IMR-90 (cell line): Measurements from ENCODE around the gene REV3L. TPM values are rescaled to one million over a fixed set of nuclear protein-coding genes. Genes with fewer than 3 reads are reported as not detected.

Experiments used
- ATAC-seq: fragments of 200-7000 bp; cut with Tn5 transposase; 2 replicates; pipeline ENCODE4 v1.9.1; 2020; ENCODE audit warnings: low read depth, mild to moderate bottlenecking, moderate library complexity
- BruUV-seq: library from RNA; stranded (reverse); fragments of 400-500 nt; replicated peaks from 2 replicates; lab custom pipeline; 2021; lab: Mats Ljungman, UMichigan
- CTCF ChIA-PET: fragments of 300-600 bp; formaldehyde crosslinking; extraction: SDS; loops from one replicate; lab custom pipeline; 2021; ENCODE audit warnings: antibody characterized with exemption; lab: Yijun Ruan, JAX
- POLR2A ChIA-PET: fragments of 300-600 bp; sonication (Branson Sonifier 250); formaldehyde crosslinking; loops from one replicate; lab custom pipeline; 2022; ENCODE audit warnings: antibody characterized with exemption; ENCODE audit not compliant: unreplicated experiment; lab: Charles Lee
- DNase-seq: peaks from one replicate; pipeline ENCODE4 v3.0.0; 2013
- H2AFZ ChIP-seq: replicated peaks from 2 replicates; pipeline ENCODE3; 2013; ENCODE audit warnings: low read length, mild to moderate bottlenecking; ENCODE audit not compliant: poor library complexity
- H2AK5ac ChIP-seq: 2 replicates; pipeline ENCODE4 v1.6.1; 2013; ENCODE audit warnings: low read depth, low read length, inconsistent platforms
- H2AK9ac ChIP-seq: replicated peaks from 2 replicates; pipeline ENCODE3; 2013; ENCODE audit warnings: mild to moderate bottlenecking, low read depth, low read length, moderate library complexity; ENCODE audit not compliant: poor library complexity
- H2BK120ac ChIP-seq: 2 replicates; pipeline ENCODE4 v1.6.1; 2013; ENCODE audit warnings: low read depth, low read length, inconsistent platforms
- H2BK15ac ChIP-seq: 3 replicates; pipeline ENCODE4 v1.6.1; 2013; ENCODE audit warnings: low read depth, low read length, inconsistent platforms
- H2BK20ac ChIP-seq: 2 replicates; pipeline ENCODE4 v1.6.1; 2013; ENCODE audit warnings: low read depth, mild to moderate bottlenecking, inconsistent platforms, low read length, moderate library complexity
- H2BK5ac ChIP-seq: 2 replicates; pipeline ENCODE4 v1.6.1; 2013; ENCODE audit warnings: mild to moderate bottlenecking, low read depth, low read length, inconsistent platforms; ENCODE audit not compliant: poor library complexity, severe bottlenecking
- H3K14ac ChIP-seq: replicated peaks from 2 replicates; pipeline ENCODE4 v1.6.1; 2013; ENCODE audit warnings: low read depth, low read length, inconsistent platforms
- H3K18ac ChIP-seq: 2 replicates; pipeline ENCODE4 v1.6.1; 2013; ENCODE audit warnings: low read depth, low read length, control low read depth
- H3K23ac ChIP-seq: 2 replicates; pipeline ENCODE4 v1.6.1; 2013; ENCODE audit warnings: low read depth, low read length, inconsistent platforms
- H3K27ac ChIP-seq: 2 replicates; pipeline ENCODE4 v1.5.1; 2013; ENCODE audit warnings: mild to moderate bottlenecking, control low read depth, low read length; ENCODE audit not compliant: insufficient read depth
- H3K27me3 ChIP-seq: 2 replicates; pipeline ENCODE4 v1.6.1; 2013; ENCODE audit warnings: low read length; ENCODE audit not compliant: control insufficient read depth, insufficient read depth
- H3K36me3 ChIP-seq: 2 replicates; pipeline ENCODE4 v1.6.1; 2013; ENCODE audit warnings: low read length, mixed read lengths; ENCODE audit not compliant: control insufficient read depth, insufficient read depth
- H3K4ac ChIP-seq: 2 replicates; pipeline ENCODE4 v1.6.1; 2013; ENCODE audit warnings: low read depth, low read length, inconsistent platforms
- H3K4me1 ChIP-seq: 2 replicates; pipeline ENCODE4 v1.6.1; 2013; ENCODE audit warnings: low read length, mixed read lengths; ENCODE audit not compliant: control insufficient read depth, insufficient read depth
- H3K4me2 ChIP-seq: 2 replicates; pipeline ENCODE4 v1.6.1; 2013; ENCODE audit warnings: low read depth, mild to moderate bottlenecking, control low read depth, low read length, moderate library complexity
- H3K4me3 ChIP-seq: 2 replicates; pipeline ENCODE4 v1.5.1; 2013; ENCODE audit warnings: low read depth, mild to moderate bottlenecking, control low read depth, low read length, moderate library complexity; ENCODE audit not compliant: insufficient read depth
- H3K56ac ChIP-seq: 2 replicates; pipeline ENCODE4 v1.6.1; 2013; ENCODE audit warnings: low read length, inconsistent platforms; ENCODE audit not compliant: insufficient read depth; ENCODE audit errors: extremely low read depth
- H3K79me1 ChIP-seq, 2 experiments: 2 replicates each; pipeline ENCODE4 v1.6.1; 2013; ENCODE audit warnings: low read length in 2 of 2, inconsistent platforms in 1 of 2, low read depth in 1 of 2
- H3K9ac ChIP-seq: 2 replicates; pipeline ENCODE4 v1.6.1; 2013; ENCODE audit warnings: low read depth, low read length, control low read depth
- H3K9me1 ChIP-seq: 2 replicates; pipeline ENCODE4 v1.6.1; 2013; ENCODE audit warnings: low read length, inconsistent platforms; ENCODE audit not compliant: insufficient read depth
- H3K9me3 ChIP-seq: 2 replicates; pipeline ENCODE4 v1.6.1; 2013; ENCODE audit warnings: low read length; ENCODE audit not compliant: control insufficient read depth, insufficient read depth
- H4K20me1 ChIP-seq: 2 replicates; pipeline ENCODE4 v1.6.1; 2013; ENCODE audit warnings: low read length, inconsistent platforms; ENCODE audit not compliant: insufficient read depth
- H4K5ac ChIP-seq: 2 replicates; pipeline ENCODE4 v1.6.1; 2013; ENCODE audit warnings: mild to moderate bottlenecking, low read depth, low read length, control low read depth
- H4K8ac ChIP-seq, 2 experiments: 2 replicates each; pipeline ENCODE4 v1.6.1; 2013; ENCODE audit warnings: low read depth in 2 of 2, low read length in 2 of 2, control low read depth in 1 of 2, inconsistent platforms in 1 of 2
- H4K91ac ChIP-seq: 2 replicates; pipeline ENCODE4 v1.6.1; 2013; ENCODE audit warnings: low read depth, low read length, inconsistent platforms; ENCODE audit not compliant: insufficient read depth
- BHLHE40 ChIP-seq: fragments of 150-350 bp; IDR thresholded peaks from 2 replicates; pipeline ENCODE4 v1.6.1; 2016; ENCODE audit warnings: mild to moderate bottlenecking, low read depth, low read length
- CEBPB ChIP-seq: IDR thresholded peaks from 2 replicates; pipeline ENCODE4 v1.6.1; 2012; ENCODE audit warnings: low read depth, low read length, improper control_type of control experiment
- CHD1 ChIP-seq: IDR thresholded peaks from 2 replicates; pipeline ENCODE4 v1.6.1; 2012; ENCODE audit warnings: low read depth, low read length, improper control_type of control experiment
- CTCF ChIP-seq: conservative IDR thresholded peaks from 2 replicates; pipeline ENCODE4 v1.5.1; 2012; ENCODE audit warnings: mild to moderate bottlenecking, low read depth, low read length, improper control_type of control experiment
- FOS ChIP-seq: fragments of 150-350 bp; IDR thresholded peaks from 2 replicates; pipeline ENCODE4 v1.6.1; 2016; ENCODE audit warnings: low read depth, low read length
- MXI1 ChIP-seq: IDR thresholded peaks from 2 replicates; pipeline ENCODE4 v1.6.1; 2012; ENCODE audit warnings: low read depth, mild to moderate bottlenecking, low read length, moderate library complexity, borderline replicate concordance
- NFE2L2 ChIP-seq: fragments of 150-350 bp; IDR thresholded peaks from 2 replicates; pipeline ENCODE4 v1.6.1; 2016; ENCODE audit warnings: low read depth, mild to moderate bottlenecking, low read length
- POLR2A ChIP-seq: IDR thresholded peaks from 2 replicates; pipeline ENCODE4 v1.6.1; 2012; ENCODE audit warnings: mild to moderate bottlenecking, low read depth, low read length
- RAD21 ChIP-seq: IDR thresholded peaks from 2 replicates; pipeline ENCODE4 v1.6.1; 2012; ENCODE audit warnings: low read length, improper control_type of control experiment
- RCOR1 ChIP-seq: IDR thresholded peaks from 2 replicates; pipeline ENCODE4 v1.6.1; 2012; ENCODE audit warnings: mild to moderate bottlenecking, low read length, improper control_type of control experiment; ENCODE audit not compliant: insufficient replicate concordance
- RFX5 ChIP-seq: IDR thresholded peaks from 2 replicates; pipeline ENCODE4 v1.8.0; 2012; ENCODE audit warnings: low read depth, mild to moderate bottlenecking, low read length, moderate library complexity
- USF2 ChIP-seq: fragments of 150-350 bp; IDR thresholded peaks from 2 replicates; pipeline ENCODE4 v1.6.1; 2017; ENCODE audit warnings: mild to moderate bottlenecking, antibody characterized with exemption, low read length, low read depth
- WGBS, 2 experiments: methylation state at CpG; one replicate each; pipeline versions ENCODE4 v1.1.5 to v1.1.7; 2013; ENCODE audit warnings: missing lambda C conversion rate in 2 of 2; ENCODE audit not compliant: insufficient read length in 1 of 2; ENCODE audit errors: extremely low coverage in 2 of 2; 5-methylcytosine and 5-hydroxymethylcytosine counted together
- dilution Hi-C: fragments of 300-500 bp; cut with HindIII; formaldehyde crosslinking; loops from one replicate; pipeline ENCODE4 v1.14.3; 2018; ENCODE audit warnings: low sequenced_read_pairs; ENCODE audit not compliant: unreplicated experiment
- in situ Hi-C: fragments of 300-500 bp; cut with MboI; formaldehyde crosslinking; loops from 3 replicates; pipeline ENCODE4 v1.14.3; 2019; ENCODE audit warnings: low sequenced_read_pairs, inconsistent platforms, mixed read lengths
- intact Hi-C: fragments of 100-400 bp; cut with micrococcal nuclease; formaldehyde crosslinking; loops from 2 replicates; pipeline ENCODE4 v1.10.0; 2022
- polyA plus RNA-seq, 3 experiments: library from polyadenylated mRNA; depleted of rRNA; stranded (reverse); fragments of >200 nt; gene quantifications; 2 replicates each; pipeline ENCODE4 v1.2.3, GENCODE V29; 2012; ENCODE audit warnings: low replicate concordance in 1 of 3
- total RNA-seq: library from RNA; depleted of rRNA; stranded (reverse); fragments of >200 nt; gene quantifications from 2 replicates; pipeline ENCODE4 v1.2.3, GENCODE V29; 2012
- TF ChIP-seq, protein P1 (sequence below): fragments of 150-350 bp; IDR thresholded peaks from 2 replicates; pipeline ENCODE4 v1.6.1; 2016; ENCODE audit warnings: low read depth, mild to moderate bottlenecking, low read length, moderate library complexity, borderline replicate concordance

The REV3L gene
- total and polyA plus RNA-seq, 2 of the 4 experiments (the other 2 are of a cell fraction), result 7.4 to 15.4 TPM

DNA sequence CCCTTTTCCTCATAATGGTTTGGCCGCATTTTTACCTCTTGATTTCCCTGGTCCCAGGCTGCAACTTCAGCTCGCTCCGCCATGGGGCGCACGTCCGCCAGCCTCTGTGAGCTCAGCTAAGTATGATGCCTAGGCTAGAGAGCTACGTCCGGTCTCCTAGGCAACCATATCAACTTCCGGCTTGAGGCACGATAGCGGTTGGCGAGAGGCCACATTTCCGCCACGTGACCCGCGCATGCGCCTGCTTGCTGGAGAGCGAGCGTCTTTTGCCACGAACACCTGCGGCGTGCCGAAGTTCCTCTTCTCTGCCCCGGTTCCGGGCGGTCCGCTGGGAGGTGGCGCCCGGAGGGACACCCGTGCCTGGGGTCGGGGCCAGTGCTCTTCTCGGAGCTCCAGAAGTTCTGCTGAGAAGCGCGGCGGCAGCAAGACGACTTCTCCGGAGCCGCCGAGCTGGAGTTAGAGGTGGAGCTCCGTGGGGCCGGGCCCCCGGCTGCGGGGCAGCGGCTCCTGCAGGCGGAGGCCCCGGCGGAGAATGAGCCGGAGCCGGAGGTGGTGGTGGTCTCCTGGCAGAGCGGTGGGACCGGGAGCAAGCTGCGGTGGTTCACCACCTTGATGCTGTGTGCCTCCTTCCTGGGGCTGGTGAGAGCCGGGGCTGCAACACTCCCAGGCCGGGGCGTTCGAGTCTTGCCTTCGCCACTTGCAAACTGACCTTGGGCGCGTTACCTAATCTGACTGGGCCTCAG is 223.8 kb downstream of the REV3L start:
- intact Hi-C loops (loop anchor here (1.0 to 5.0 kb wide), 5 partner anchors 202 to 784 kb away; partner anchors contain the start of gene REV3L), dilution Hi-C loops (no loop called here), in situ Hi-C loops (no loop called here)
- BruUV-seq, result TSS peak; percentile 67
- peak overlapping the region; percentile 51 for H2BK5ac ChIP-seq
- H3K18ac ChIP-seq, result no peak overlapping the region
- ATAC-seq, result peak; percentile 98
- peak overlapping the region; percentile 62 for H3K4me3 ChIP-seq
- H3K23ac ChIP-seq, result no peak overlapping the region
- H2BK120ac ChIP-seq, result peak overlapping the region; percentile 76
- H4K8ac ChIP-seq, result peak overlapping the region in 1 of 2 experiments; percentile 76; a peak in 1 of 4 replicates
- H3K27me3 ChIP-seq, result no peaks in the 10 kb centered on the region
- no peaks in the 10 kb centered on the region for H3K36me3 ChIP-seq
- no peak overlapping the region for H2BK20ac ChIP-seq
- no peak overlapping the region for H4K5ac ChIP-seq
- H3K4me2 ChIP-seq, result peak overlapping the region; percentile 82
- no peak overlapping the region for H2AK5ac ChIP-seq
- H3K56ac ChIP-seq, result 0 out of 2 replicates have a peak overlapping the region, but pooled peaks have one; percentile 26
- H3K4me1 ChIP-seq, result peaks cover 10% of the 10 kb centered on the region
- peak overlapping the region; percentile 34; the same call in 1 of the 2 replicates for H4K91ac ChIP-seq
- H3K9me3 ChIP-seq, result no peaks in the 10 kb centered on the region
- ChIA-PET CTCF (interaction anchor here (0.8 to 1.9 kb wide), 16 partner anchors 9 to 383 kb away, joined by 3 to 6 read pairs (median 4); partner anchors contain the start of genes RPF2 and TRAF3IP2), POLR2A (no interaction called here)
- peak overlapping the region; percentile 85 for H3K14ac ChIP-seq
- H3K4ac ChIP-seq, result peak overlapping the region; percentile 59
- peaks cover 4% of the 10 kb centered on the region; the same call in 1 of the 2 replicates for H4K20me1 ChIP-seq
- H3K27ac ChIP-seq, result peak overlapping the region; percentile 56
- DNase-seq, result peak; percentile 99
- no peaks in the 10 kb centered on the region for H3K9me1 ChIP-seq
- peak overlapping the region; percentile 96 for H2AK9ac ChIP-seq
- peaks cover 3 to 35% of the 10 kb centered on the region in 2 experiments; a peak in 3 of 4 replicates for H3K79me1 ChIP-seq
- WGBS, 2 experiments, result 1% methylated on average over 27 of the region's 59 CpGs; no CpG with 5 or more reads in 1 of the 2 experiments
- 0 out of 3 replicates have a peak overlapping the region, but pooled peaks have one; percentile 18 for H2BK15ac ChIP-seq
- peak overlapping the region; percentile 96 for H2AFZ ChIP-seq
- H3K9ac ChIP-seq, result peak overlapping the region; percentile 31
- TF ChIP-seq USF2 (peak; percentile 99), RAD21 (peak; percentile 85), RCOR1 (peak; percentile 41), CEBPB (no peak), RFX5 (no peak), BHLHE40 (peak; percentile 93), FOS (0 out of 2 replicates have a peak, but pooled peaks have one; percentile 24), CTCF (peak; percentile 98), POLR2A (peak; percentile 85), MXI1 (peak; percentile 89), CHD1 (peak; percentile 84; the same call in 1 of the 2 replicates), NFE2L2 (peak; percentile 12; the same call in 1 of the 2 replicates)
- TF ChIP-seq, protein P1, sequence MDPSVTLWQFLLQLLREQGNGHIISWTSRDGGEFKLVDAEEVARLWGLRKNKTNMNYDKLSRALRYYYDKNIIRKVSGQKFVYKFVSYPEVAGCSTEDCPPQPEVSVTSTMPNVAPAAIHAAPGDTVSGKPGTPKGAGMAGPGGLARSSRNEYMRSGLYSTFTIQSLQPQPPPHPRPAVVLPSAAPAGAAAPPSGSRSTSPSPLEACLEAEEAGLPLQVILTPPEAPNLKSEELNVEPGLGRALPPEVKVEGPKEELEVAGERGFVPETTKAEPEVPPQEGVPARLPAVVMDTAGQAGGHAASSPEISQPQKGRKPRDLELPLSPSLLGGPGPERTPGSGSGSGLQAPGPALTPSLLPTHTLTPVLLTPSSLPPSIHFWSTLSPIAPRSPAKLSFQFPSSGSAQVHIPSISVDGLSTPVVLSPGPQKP, result 0 out of 2 replicates have a peak, but pooled peaks have one; percentile 60
